Peyer's patch (tissue), 4 donors: ENCODE data around the gene DLGAP4.

ENCODE experiments used
- POLR2A ChIP-seq, 2 donors: fragments of 450-650 bp; IDR thresholded peaks; one replicate each; pipeline ENCODE4 v1.5.1; 2017; ENCODE audit warnings: antibody characterized with exemption in 2 of 2, mild to moderate bottlenecking in 2 of 2, moderate library complexity in 2 of 2
- TF ChIP-seq, protein P1 (sequence below), 6 experiments: fragments of 450-650 bp in 4 of 6; fragments of 200-600 bp in 2 of 6; sonication (generic) in 1 of 6; IDR thresholded peaks; one replicate each; pipeline ENCODE4 v1.5.1; 2017 to 2019; ENCODE audit warnings: antibody characterized with exemption in 6 of 6, mild to moderate bottlenecking in 3 of 6, moderate library complexity in 1 of 6

DNA sequence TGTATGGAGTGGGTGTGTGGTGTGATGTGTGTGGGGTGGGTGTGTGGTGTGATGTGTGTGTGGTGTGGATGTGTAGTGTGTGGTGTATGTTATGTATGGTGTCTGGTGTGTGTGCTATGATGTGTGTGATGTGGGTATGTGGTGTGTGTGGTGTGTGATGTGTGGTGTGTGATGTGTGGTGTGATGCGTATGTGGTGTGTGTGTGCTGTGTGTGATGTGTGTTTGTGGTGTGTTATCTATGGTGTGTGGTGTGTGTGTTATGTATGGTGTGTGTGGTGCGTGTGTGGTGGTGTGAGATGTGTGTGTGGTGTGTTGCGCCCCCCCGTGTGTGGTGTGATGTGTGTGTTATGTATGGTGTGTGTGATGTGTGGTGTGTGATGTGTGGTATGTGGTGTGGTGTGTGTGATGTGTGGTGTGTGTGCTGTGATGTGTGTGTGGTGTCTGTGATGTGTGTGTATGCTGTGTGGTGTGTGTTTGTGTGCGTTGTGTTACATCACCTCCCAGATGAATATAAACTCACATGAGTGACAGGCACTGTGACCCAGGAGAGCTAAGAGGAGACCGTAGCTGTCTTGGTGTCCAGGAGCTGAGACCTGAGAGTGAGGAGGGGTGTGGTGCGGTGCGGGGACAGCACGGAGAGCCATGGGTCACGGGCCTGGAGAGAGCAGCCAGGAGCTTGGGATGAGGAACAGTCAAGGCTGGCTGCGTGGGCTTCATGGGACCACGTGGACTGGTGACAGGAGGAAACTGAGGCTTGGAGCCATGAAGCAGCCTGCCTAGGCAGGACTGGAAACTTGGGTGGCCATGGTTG, 8.8 kb downstream of the DLGAP4 start:
- TF ChIP-seq, protein P1, sequence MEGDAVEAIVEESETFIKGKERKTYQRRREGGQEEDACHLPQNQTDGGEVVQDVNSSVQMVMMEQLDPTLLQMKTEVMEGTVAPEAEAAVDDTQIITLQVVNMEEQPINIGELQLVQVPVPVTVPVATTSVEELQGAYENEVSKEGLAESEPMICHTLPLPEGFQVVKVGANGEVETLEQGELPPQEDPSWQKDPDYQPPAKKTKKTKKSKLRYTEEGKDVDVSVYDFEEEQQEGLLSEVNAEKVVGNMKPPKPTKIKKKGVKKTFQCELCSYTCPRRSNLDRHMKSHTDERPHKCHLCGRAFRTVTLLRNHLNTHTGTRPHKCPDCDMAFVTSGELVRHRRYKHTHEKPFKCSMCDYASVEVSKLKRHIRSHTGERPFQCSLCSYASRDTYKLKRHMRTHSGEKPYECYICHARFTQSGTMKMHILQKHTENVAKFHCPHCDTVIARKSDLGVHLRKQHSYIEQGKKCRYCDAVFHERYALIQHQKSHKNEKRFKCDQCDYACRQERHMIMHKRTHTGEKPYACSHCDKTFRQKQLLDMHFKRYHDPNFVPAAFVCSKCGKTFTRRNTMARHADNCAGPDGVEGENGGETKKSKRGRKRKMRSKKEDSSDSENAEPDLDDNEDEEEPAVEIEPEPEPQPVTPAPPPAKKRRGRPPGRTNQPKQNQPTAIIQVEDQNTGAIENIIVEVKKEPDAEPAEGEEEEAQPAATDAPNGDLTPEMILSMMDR (IDR thresholded peaks at IDR 0.05) = no peak
- TF ChIP-seq POLR2A (IDR thresholded peaks at IDR 0.05) = no peak
